Mesenchymal stem cell (in vitro differentiated cells and primary cell): ENCODE data around the gene CEBPG.

Source experiments
- DNase-seq: peaks from one replicate; pipeline ENCODE4 v3.0.0-alpha.2; 2013
- H2AFZ ChIP-seq: one replicate; pipeline ENCODE4 v1.6.1; 2013; ENCODE audit warnings: low read depth, mild to moderate bottlenecking, control low read depth, inconsistent platforms, low read length, moderate library complexity
- H2AK5ac ChIP-seq: 2 replicates; pipeline ENCODE4 v1.6.1; 2013; ENCODE audit warnings: low read length, moderate library complexity, mild to moderate bottlenecking, inconsistent platforms; ENCODE audit not compliant: severe bottlenecking
- H2BK120ac ChIP-seq: one replicate; pipeline ENCODE4 v1.6.1; 2013; ENCODE audit warnings: low read depth, mild to moderate bottlenecking, inconsistent platforms, low read length, moderate library complexity
- H2BK12ac ChIP-seq, 2 experiments: one replicate each; pipeline ENCODE4 v1.6.1; 2013; ENCODE audit warnings: inconsistent platforms in 2 of 2, low read length in 2 of 2, mild to moderate bottlenecking in 2 of 2, moderate library complexity in 2 of 2, control low read depth in 1 of 2
- H2BK15ac ChIP-seq: one replicate; pipeline ENCODE4 v1.6.1; 2013; ENCODE audit warnings: mild to moderate bottlenecking, low read depth, inconsistent platforms; ENCODE audit not compliant: poor library complexity, severe bottlenecking
- H2BK5ac ChIP-seq: 2 replicates; pipeline ENCODE4 v1.6.1; 2013; ENCODE audit warnings: low read depth, mild to moderate bottlenecking, low read length, control low read depth, inconsistent platforms; ENCODE audit not compliant: poor library complexity, severe bottlenecking
- H3K14ac ChIP-seq, 2 experiments: one replicate each; pipeline ENCODE4 v1.6.1; 2013; ENCODE audit warnings: inconsistent platforms in 2 of 2, low read length in 2 of 2, control low read depth in 1 of 2, mild to moderate bottlenecking in 1 of 2, moderate library complexity in 1 of 2
- H3K18ac ChIP-seq, 2 experiments: one replicate each; pipeline ENCODE4 v1.6.1; 2013; ENCODE audit warnings: inconsistent platforms in 2 of 2, low read length in 2 of 2, control low read depth in 1 of 2, low read depth in 1 of 2, mild to moderate bottlenecking in 1 of 2
- H3K23ac ChIP-seq, 2 experiments: one replicate each; pipeline ENCODE4 v1.6.1; 2013; ENCODE audit warnings: inconsistent platforms in 2 of 2, low read length in 2 of 2, mild to moderate bottlenecking in 2 of 2, moderate library complexity in 2 of 2, control low read depth in 1 of 2
- H3K27ac ChIP-seq: 2 replicates; pipeline ENCODE4 v1.5.1; 2013; ENCODE audit warnings: mild to moderate bottlenecking, moderate library complexity, low read length, control low read depth, inconsistent platforms; ENCODE audit not compliant: poor library complexity, severe bottlenecking
- H3K27me3 ChIP-seq, 2 experiments: 2 replicates each; pipeline versions ENCODE4 v1.6.1 to v1.7.0; 2013; ENCODE audit warnings: low read length in 2 of 2, mild to moderate bottlenecking in 2 of 2, moderate library complexity in 2 of 2, control low read depth in 1 of 2, inconsistent platforms in 1 of 2; ENCODE audit not compliant: control insufficient read depth in 1 of 2, insufficient read depth in 1 of 2
- H3K36me3 ChIP-seq, 2 experiments: 2 replicates each; pipeline versions ENCODE4 v1.6.1 to v1.7.0; 2013; ENCODE audit warnings: low read length in 2 of 2, control low read depth in 1 of 2, inconsistent platforms in 1 of 2, low read depth in 1 of 2, mild to moderate bottlenecking in 1 of 2; ENCODE audit not compliant: insufficient read depth in 2 of 2, control insufficient read depth in 1 of 2
- H3K4ac ChIP-seq, 2 experiments: one replicate each; pipeline ENCODE4 v1.6.1; 2013; ENCODE audit warnings: inconsistent platforms in 2 of 2, low read length in 2 of 2, mild to moderate bottlenecking in 2 of 2, moderate library complexity in 2 of 2, control low read depth in 1 of 2, low read depth in 1 of 2
- H3K4me1 ChIP-seq: 2 replicates; pipeline ENCODE4 v1.6.1; 2013; ENCODE audit warnings: low read depth, low read length, control low read depth; ENCODE audit not compliant: control insufficient read depth, insufficient read depth
- H3K4me2 ChIP-seq: 2 replicates; pipeline ENCODE4 v1.6.1; 2013; ENCODE audit warnings: low read length, mild to moderate bottlenecking, inconsistent platforms; ENCODE audit not compliant: poor library complexity, severe bottlenecking
- H3K4me3 ChIP-seq, 2 experiments: 2 replicates each; pipeline versions ENCODE4 v1.5.1 to v1.7.0; 2013; ENCODE audit warnings: low read length in 2 of 2, mild to moderate bottlenecking in 2 of 2, control low read depth in 1 of 2, low read depth in 1 of 2; ENCODE audit not compliant: insufficient read depth in 1 of 2
- H3K79me1 ChIP-seq: replicated peaks from 2 replicates; pipeline ENCODE4 v1.6.1; 2013; ENCODE audit warnings: mild to moderate bottlenecking, control low read depth, low read length, inconsistent platforms; ENCODE audit not compliant: poor library complexity, severe bottlenecking
- H3K9ac ChIP-seq: 2 replicates; pipeline ENCODE4 v1.7.0; 2013; ENCODE audit warnings: mild to moderate bottlenecking, low read length, moderate library complexity
- H3K9me3 ChIP-seq: 2 replicates; pipeline ENCODE4 v1.7.0; 2013; ENCODE audit warnings: mild to moderate bottlenecking, low read length; ENCODE audit not compliant: control insufficient read depth
- H4K8ac ChIP-seq: one replicate; pipeline ENCODE4 v1.6.1; 2013; ENCODE audit warnings: inconsistent platforms, mild to moderate bottlenecking, low read length, moderate library complexity
- H4K91ac ChIP-seq: one replicate; pipeline ENCODE4 v1.6.1; 2013; ENCODE audit warnings: mild to moderate bottlenecking, low read length, inconsistent platforms
- WGBS: methylation state at CpG from one replicate; pipeline ENCODE4 v1.1.7; 2013; ENCODE audit warnings: mixed read lengths; 5-methylcytosine and 5-hydroxymethylcytosine counted together

Gene CEBPG

DNA sequence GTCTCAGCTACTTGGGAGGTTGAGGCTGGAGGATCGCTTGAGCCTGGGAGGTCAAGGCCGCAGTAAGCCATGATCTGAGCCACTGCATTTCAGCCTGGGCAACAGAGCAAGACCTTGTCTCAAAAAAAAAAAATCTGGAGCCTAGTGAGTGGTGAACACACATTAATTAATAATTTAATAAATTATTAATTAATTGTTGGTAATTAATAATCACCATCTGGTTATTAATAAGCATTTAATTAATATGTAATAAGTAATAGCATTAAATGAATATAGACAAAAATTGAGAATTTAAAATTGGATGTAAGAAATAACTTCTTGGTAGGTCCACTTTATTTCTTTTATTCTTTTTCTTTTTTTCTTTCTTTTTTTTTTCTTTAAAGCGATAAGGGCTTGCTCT, 39.2 kb upstream of the CEBPG start:
- 91% methylated on average over 3 of the region's 3 CpGs for WGBS
- no peak overlapping the region for H3K18ac ChIP-seq
- H3K23ac ChIP-seq: no peak overlapping the region
- no peak overlapping the region for H3K4ac ChIP-seq
- H2BK120ac ChIP-seq: no peak overlapping the region
- H4K8ac ChIP-seq: no peak overlapping the region
- no peak overlapping the region for H3K14ac ChIP-seq
- no peak overlapping the region for H2BK5ac ChIP-seq
- H3K27ac ChIP-seq: no peak overlapping the region
- H3K4me3 ChIP-seq: no peak overlapping the region
- H3K4me1 ChIP-seq: no peaks in the 10 kb centered on the region
- H2BK15ac ChIP-seq: no peak overlapping the region
- no peak overlapping the region for H2AK5ac ChIP-seq
- H3K4me2 ChIP-seq: no peak overlapping the region
- H3K36me3 ChIP-seq: no peaks in the 10 kb centered on the region
- H3K79me1 ChIP-seq: no peaks in the 10 kb centered on the region
- H3K9me3 ChIP-seq: no peaks in the 10 kb centered on the region
- peaks cover 1 to 7% of the 10 kb centered on the region in 2 experiments for H3K27me3 ChIP-seq
- no peak overlapping the region for H3K9ac ChIP-seq
- H2BK12ac ChIP-seq: no peak overlapping the region
- DNase-seq: no peak
- H4K91ac ChIP-seq: no peak overlapping the region
- no peak overlapping the region for H2AFZ ChIP-seq

GRCh38 chr19:33335446-33335845, 38.1 kb upstream of the CEBPG start:
- no peak overlapping the region for H2AK5ac ChIP-seq
- no peak overlapping the region for H3K27ac ChIP-seq
- no peak overlapping the region for H2BK120ac ChIP-seq
- H3K18ac ChIP-seq: no peak overlapping the region
- H4K91ac ChIP-seq: no peak overlapping the region
- no peak overlapping the region for H2BK5ac ChIP-seq
- no peak overlapping the region for H2BK15ac ChIP-seq
- no peak overlapping the region for H4K8ac ChIP-seq
- H3K23ac ChIP-seq: no peak overlapping the region
- H2AFZ ChIP-seq: no peak overlapping the region
- no peak overlapping the region for H3K4me2 ChIP-seq
- 78% methylated on average over 5 of the region's 5 CpGs for WGBS
- no peak overlapping the region for H3K14ac ChIP-seq
- no peaks in the 10 kb centered on the region for H3K4me1 ChIP-seq
- no peak for DNase-seq
- H2BK12ac ChIP-seq: no peak overlapping the region
- H3K4ac ChIP-seq: no peak overlapping the region
- H3K27me3 ChIP-seq: peaks cover 0 to 3% of the 10 kb centered on the region in 2 experiments
- no peaks in the 10 kb centered on the region for H3K79me1 ChIP-seq
- no peaks in the 10 kb centered on the region for H3K9me3 ChIP-seq
- H3K36me3 ChIP-seq: no peaks in the 10 kb centered on the region
- no peak overlapping the region for H3K9ac ChIP-seq
- no peak overlapping the region for H3K4me3 ChIP-seq

GRCh38 chr19:33339016-33339984, 34.2 kb upstream of the CEBPG start:
- Histone ChIP-seq H3K18ac (no peak overlapping the region), H3K4me2 (no peak overlapping the region), H4K8ac (no peak overlapping the region), H3K23ac (no peak overlapping the region), H3K27me3 (peaks cover 24 to 28% of the 10 kb centered on the region in 2 experiments), H3K4ac (no peak overlapping the region), H2AK5ac (no peak overlapping the region), H2BK15ac (no peak overlapping the region), H3K14ac (no peak overlapping the region), H4K91ac (no peak overlapping the region), H3K9ac (no peak overlapping the region), H3K27ac (no peak overlapping the region), H3K4me3 (no peak overlapping the region), H2BK5ac (no peak overlapping the region), H3K4me1 (no peaks in the 10 kb centered on the region), H3K79me1 (no peaks in the 10 kb centered on the region), H3K9me3 (no peaks in the 10 kb centered on the region), H2BK12ac (no peak overlapping the region), H2BK120ac (no peak overlapping the region), H3K36me3 (no peaks in the 10 kb centered on the region), H2AFZ (no peak overlapping the region)
- DNase-seq: no peak
- 79% methylated on average over 5 of the region's 8 CpGs for WGBS

- Histone ChIP-seq H3K9me3 (no peaks in the 10 kb centered on the region), H3K9ac (no peak overlapping the region), H3K14ac (no peak overlapping the region), H3K4me2 (no peak overlapping the region), H3K4me1 (no peaks in the 10 kb centered on the region), H3K79me1 (no peaks in the 10 kb centered on the region), H2BK12ac (no peak overlapping the region), H2BK120ac (no peak overlapping the region), H2BK5ac (no peak overlapping the region), H3K27me3 (peaks cover 36 to 45% of the 10 kb centered on the region in 2 experiments), H4K91ac (no peak overlapping the region), H3K27ac (no peak overlapping the region), H3K4me3 (no peak overlapping the region), H3K23ac (no peak overlapping the region), H3K4ac (no peak overlapping the region), H3K36me3 (no peaks in the 10 kb centered on the region), H4K8ac (no peak overlapping the region), H2AFZ (no peak overlapping the region), H2AK5ac (no peak overlapping the region), H2BK15ac (no peak overlapping the region), H3K18ac (no peak overlapping the region)
- WGBS: 74% methylated on average over 2 of the region's 2 CpGs
- no peak for DNase-seq
These were observed 32.5 kb upstream of the CEBPG start for GRCh38 chr19:33340991-33341390.
